PC-3 (cell line): ENCODE measurements around the gene FANCC.

Source experiments
- CTCF ChIP-seq: fragments of 300-600 bp; sonication (generic); conservative IDR thresholded peaks from 2 replicates; pipeline ENCODE4 v1.5.1; 2017; ENCODE audit warnings: antibody characterized with exemption, low read depth, mild to moderate bottlenecking, low read length
- EZH2 ChIP-seq: fragments of 300-600 bp; sonication (generic); IDR thresholded peaks from one replicate; pipeline ENCODE4 v1.6.1; 2017; ENCODE audit warnings: antibody characterized with exemption, mild to moderate bottlenecking, low read length; ENCODE audit not compliant: unreplicated experiment
- EZH2phosphoT487 ChIP-seq: fragments of 300-600 bp; sonication (generic); IDR thresholded peaks from 2 replicates; pipeline ENCODE4 v1.6.1; 2018; ENCODE audit warnings: mild to moderate bottlenecking, antibody characterized with exemption, low read length, borderline replicate concordance

GRCh38 chr9:95230046-95230445 lies 87.5 kb downstream of the FANCC start:
- TF ChIP-seq CTCF (no peak), EZH2phosphoT487 (no peak), EZH2 (no peak)
